Fibroblast of skin of back (primary cell): ENCODE data around the gene CADPS2.

Experiments
- DNase-seq: peaks from one replicate; pipeline ENCODE4 v3.0.0-alpha.2; 2013

CADPS2 gene

GRCh38 chr7:122767339-122767738 lies 118.9 kb downstream of the CADPS2 start:
- DNase-seq = no peak

DNA sequence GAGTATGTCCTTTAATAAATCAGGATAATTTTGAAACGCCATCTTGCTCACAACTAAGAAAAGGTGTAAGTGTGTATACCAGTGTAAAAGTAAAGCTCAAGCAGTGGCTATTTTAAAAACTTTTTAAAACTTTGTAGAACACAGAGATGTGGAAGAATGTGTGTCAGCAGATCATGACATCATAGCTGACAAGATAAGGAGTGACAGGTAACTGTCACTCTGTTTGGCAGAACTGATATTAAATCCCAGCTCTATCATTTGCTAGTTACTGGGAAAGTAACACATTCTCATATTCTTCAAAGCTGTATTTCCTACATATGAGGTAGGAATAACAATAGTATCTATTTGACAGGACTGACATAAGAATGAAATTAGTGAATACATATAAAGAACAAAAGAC lies 119.7 kb downstream of the CADPS2 start:
- DNase-seq = no peak

- no peak for DNase-seq
Measured at GRCh38 chr7:122764902-122765301, 121.4 kb downstream of the CADPS2 start.

DNA sequence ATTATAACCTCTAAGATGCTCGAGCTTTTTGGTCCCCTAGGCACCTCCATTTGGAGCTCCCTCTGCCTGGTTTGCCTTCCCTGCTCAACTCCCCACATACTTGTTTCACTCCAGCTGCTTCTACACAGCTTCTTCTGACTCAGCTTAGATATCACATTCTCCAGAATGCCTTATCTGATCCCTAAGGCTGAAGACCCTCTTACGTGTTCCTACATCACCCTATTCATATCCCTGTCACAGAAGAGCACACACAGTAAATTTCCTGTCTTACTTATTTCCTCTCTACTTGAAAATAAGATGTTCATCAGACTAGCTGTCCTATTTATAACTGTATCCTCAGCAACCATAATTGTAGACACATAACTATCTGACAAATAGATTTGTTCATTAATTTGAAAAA lies 122.2 kb downstream of the CADPS2 start:
- no peak for DNase-seq

DNA sequence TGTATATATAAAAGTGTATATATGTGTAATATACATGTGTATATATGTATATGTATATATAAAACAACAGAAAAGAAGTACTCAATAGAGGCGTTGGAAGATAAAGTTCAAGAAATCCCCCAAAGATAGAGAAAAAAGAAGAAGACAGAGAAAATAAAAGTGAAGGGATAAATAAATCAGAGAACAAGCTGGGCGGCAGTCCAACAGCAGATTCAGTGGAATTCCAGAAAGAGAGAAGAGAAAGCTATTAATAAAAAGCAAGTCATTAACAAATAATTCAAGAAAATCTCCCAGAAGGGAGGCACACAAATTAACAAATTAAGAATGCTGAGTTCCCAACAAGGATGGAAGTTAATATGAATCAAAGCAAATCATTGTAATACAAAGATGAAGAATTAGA lies 124.2 kb downstream of the CADPS2 start:
- no peak for DNase-seq

GRCh38 chr7:122758501-122758900 lies 127.8 kb downstream of the CADPS2 start:
- no peak for DNase-seq

DNA sequence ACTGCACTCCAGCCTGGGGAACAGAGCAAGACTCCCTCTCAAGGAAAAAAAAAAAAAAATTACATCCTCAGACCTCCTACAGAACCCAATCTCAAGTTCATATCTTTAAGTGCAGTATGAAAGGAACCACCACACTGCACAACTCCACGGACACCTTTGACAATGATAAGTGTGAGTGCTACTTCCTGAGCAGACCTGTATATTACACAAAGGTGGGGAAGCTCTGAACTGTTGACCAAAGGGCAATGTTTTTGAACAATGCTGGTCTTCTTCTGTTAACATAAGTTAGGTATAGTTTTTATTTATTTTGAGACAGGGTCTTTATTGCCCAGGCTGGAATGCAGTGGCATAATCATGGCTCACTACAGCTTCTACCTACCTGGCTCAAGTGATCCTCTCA lies 129.4 kb downstream of the CADPS2 start:
- no peak for DNase-seq

- no peak for DNase-seq
Measured at GRCh38 chr7:122755696-122756095, 130.6 kb downstream of the CADPS2 start.

- DNase-seq = no peak
Measured at GRCh38 chr7:122752583-122752982, 133.7 kb downstream of the CADPS2 start.

- DNase-seq = no peak
Measured at GRCh38 chr7:122750389-122750788, 135.9 kb downstream of the CADPS2 start.

- no peak for DNase-seq
Measured at GRCh38 chr7:122748195-122748594, 138.1 kb downstream of the CADPS2 start.

GRCh38 chr7:122746948-122747347 lies 139.3 kb downstream of the CADPS2 start:
- DNase-seq = no peak

GRCh38 chr7:122743211-122743610 lies 143.0 kb downstream of the CADPS2 start:
- no peak for DNase-seq

GRCh38 chr7:122738947-122739346 lies 147.3 kb downstream of the CADPS2 start:
- no peak for DNase-seq

DNA sequence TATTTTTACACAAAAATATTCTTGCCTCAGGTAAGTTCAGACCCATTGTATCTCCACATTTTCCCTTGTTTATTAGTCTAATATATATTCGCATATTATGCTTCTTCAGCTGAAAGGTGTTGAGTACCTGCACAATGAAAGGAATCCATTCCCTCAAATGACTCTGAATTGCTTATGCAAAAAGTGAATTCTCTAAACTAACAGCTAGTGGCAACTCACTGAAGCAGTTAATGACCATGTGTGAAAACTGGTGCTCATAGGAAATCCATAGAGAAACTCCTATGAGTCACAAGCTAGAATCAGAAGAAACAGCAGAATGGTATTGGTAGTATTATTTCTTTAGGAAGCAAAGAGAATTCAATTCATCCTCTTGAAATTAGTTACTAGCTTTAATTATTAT lies 150.1 kb downstream of the CADPS2 start:
- DNase-seq = no peak

DNA sequence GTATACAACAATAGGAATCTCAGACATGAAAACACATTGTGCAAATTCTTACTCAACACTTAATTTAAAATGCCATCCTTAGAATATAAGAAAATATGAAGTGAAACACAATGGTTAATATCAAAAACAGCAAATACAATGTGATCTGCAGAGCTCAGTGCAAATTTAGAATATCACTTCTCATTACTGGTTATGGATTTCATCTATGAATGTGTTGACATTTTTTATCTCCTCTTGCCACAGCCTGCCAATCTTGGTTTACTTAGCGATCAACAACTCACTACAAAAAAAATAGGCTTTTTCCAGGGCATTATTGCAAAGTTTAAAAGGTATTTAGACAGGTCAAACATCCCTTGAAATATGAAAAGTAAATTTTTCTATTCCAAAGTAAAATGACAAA lies 158.5 kb downstream of the CADPS2 start:
- no peak for DNase-seq

- no peak for DNase-seq
Measured at GRCh38 chr7:122727354-122727753, 158.9 kb downstream of the CADPS2 start.

DNA sequence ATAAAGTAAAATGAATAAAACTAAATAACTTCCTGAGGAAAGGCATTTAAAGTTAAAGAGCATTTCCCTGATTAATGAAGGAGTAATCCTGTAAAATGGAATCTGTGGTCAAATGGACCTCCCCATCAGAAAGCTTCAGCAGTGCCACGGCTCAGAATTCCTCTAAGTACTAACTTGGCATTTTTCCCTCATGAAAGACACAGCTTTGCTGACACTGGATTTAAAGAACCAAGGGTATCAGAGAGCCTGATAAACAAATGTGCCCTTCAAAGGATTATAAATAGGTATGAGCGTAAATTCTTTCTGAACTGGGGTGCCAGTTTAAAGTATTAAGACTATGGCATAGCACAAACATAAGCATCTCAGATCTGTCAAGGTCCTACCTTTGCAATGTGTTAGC lies 159.4 kb downstream of the CADPS2 start:
- DNase-seq = no peak

GRCh38 chr7:122724366-122724765 lies 161.9 kb downstream of the CADPS2 start:
- DNase-seq = no peak

DNA sequence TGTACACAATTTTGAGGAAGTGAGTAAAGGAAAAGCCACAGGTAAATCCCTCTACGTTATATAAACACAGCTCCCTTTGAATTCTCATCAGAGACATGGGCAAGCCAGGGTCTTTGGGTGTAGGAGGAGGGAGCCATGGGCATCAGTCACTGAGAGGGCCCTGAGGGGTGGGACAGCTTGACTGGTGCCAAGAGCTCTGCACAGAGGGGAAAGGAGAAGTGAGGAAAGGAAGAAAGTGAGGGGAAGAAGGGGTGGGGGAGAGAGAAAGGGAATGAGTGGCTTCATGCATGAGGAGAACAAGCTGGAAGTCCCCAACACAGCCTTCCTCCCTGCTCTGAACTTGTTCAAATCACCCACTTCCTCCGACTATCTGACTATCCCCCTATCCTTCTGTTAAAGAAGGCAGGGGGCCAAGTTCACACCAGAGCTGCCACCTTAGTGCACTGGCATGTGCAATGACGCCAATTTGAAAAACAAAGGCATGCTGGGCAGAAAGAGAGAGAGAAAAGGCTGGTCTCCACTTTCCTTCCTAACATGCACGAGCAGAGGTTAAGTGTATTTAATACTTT lies 167.2 kb downstream of the CADPS2 start:
- no peak for DNase-seq

DNA sequence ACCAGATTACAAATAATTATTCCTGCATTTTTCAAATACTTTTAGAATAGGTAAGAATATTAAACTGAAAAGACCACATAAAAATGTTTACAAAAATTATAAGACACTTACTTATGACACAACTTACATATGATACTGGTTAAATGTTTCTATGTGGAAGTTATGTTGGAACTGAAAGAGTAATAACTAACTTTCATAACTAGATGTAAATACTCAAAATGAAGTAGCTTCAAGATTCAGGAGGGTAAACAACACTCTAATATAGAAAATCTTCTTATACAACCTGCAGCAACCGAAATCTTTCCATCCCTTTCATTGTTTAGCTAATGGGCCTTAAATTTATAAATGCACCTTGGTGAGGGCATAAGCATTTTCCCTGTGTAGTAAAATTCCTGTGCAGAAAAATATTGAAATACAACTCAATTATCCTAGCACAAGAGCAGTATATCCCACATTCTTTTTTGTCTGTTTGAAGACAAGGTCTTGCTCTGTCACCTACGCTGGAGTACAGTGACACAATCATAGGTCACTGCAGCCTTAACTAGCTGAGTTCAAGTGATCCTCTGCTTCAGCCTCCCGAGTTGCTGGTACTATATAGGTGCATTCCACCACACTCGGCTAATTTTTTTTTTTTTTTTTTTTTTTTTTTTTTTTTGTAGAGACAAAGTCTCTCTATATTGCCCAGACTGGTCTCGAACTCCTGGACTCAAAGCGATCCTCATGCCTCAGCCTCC lies 168.7 kb downstream of the CADPS2 start:
- no peak for DNase-seq

DNA sequence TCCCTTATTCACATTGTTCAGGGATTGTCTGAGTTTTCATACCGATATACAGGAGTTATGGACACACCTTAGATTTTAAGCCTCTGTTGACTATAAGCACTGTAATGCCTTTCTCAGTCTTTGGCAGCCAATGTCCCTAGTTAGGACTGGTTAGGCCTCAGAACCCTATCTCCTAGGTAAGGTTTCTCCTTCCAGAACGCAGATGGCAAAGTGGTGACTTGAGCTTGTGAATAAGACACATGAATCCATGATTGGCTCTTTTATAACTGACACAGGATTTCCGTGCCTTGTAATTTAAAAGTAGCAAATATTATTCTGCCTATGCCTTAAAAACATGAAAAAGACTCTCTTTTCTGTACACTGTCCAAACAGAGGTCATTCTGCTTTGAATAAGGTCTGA lies 171.1 kb downstream of the CADPS2 start:
- DNase-seq = no peak

DNA sequence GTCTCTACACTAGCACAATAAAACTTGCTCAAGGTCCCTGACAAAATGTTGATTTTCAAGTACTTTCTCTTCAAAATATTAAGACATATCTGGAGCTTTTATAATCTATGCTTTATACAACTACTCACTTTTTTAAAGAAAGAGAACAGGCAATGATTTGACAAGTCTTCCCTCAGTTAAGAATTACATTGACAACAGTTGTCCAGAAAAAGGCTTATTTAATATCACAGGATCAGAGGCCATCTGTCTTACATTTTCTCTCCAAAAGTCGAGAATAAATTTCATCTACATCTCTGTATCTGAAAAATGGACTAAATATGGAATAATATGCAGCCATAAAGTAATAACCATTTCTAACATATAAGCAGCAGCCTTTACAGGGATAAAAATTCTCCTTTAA lies 175.3 kb downstream of the CADPS2 start:
- DNase-seq = no peak

- DNase-seq = no peak
Measured at GRCh38 chr7:122709930-122710646, 176.2 kb downstream of the CADPS2 start.
